HEK293 (cell line): Measurements from ENCODE around the gene HOXA4.

Experiments
- BCL11B ChIP-seq: fragments of 450-650 bp; formaldehyde crosslinking; IDR thresholded peaks from 2 replicates; pipeline ENCODE4 v1.5.1; 2016; ENCODE audit warnings: low read depth, missing biosample characterization, missing genetic modification characterization
- FEZF1 ChIP-seq: fragments of 450-650 bp; formaldehyde crosslinking; IDR thresholded peaks from 2 replicates; pipeline ENCODE4 v1.5.1; 2016; ENCODE audit warnings: missing biosample characterization, missing genetic modification characterization
- GLI2 ChIP-seq: fragments of 450-650 bp; formaldehyde crosslinking; IDR thresholded peaks from 2 replicates; pipeline ENCODE4; 2017; ENCODE audit warnings: missing biosample characterization, missing genetic modification characterization, low read depth, borderline replicate concordance
- HOXA7 ChIP-seq: sonication (generic); formaldehyde crosslinking; IDR thresholded peaks from 2 replicates; pipeline ENCODE4 v1.8.1; 2022; ENCODE audit warnings: missing genetic modification reagents, borderline replicate concordance
- KLF16 ChIP-seq: fragments of 450-650 bp; formaldehyde crosslinking; IDR thresholded peaks from 2 replicates; pipeline ENCODE4 v1.5.1; 2017; ENCODE audit warnings: missing biosample characterization, missing genetic modification characterization
- KLF17 ChIP-seq: fragments of 450-650 bp; formaldehyde crosslinking; IDR thresholded peaks from 2 replicates; pipeline ENCODE4 v1.5.1; 2016; ENCODE audit warnings: missing biosample characterization, missing genetic modification characterization
- KLF8 ChIP-seq: fragments of 450-650 bp; formaldehyde crosslinking; IDR thresholded peaks from 2 replicates; pipeline ENCODE4 v1.5.1; 2016; ENCODE audit warnings: missing biosample characterization, missing genetic modification characterization
- MZF1 ChIP-seq: fragments of 450-650 bp; formaldehyde crosslinking; IDR thresholded peaks from 2 replicates; pipeline ENCODE4 v1.5.1; 2017; ENCODE audit warnings: missing biosample characterization, missing genetic modification characterization, borderline replicate concordance
- SP3 ChIP-seq: fragments of 450-650 bp; formaldehyde crosslinking; IDR thresholded peaks from 2 replicates; pipeline ENCODE4 v1.5.1; 2016; ENCODE audit warnings: missing biosample characterization, missing genetic modification characterization
- WT1 ChIP-seq: fragments of 450-650 bp; formaldehyde crosslinking; IDR thresholded peaks from 2 replicates; pipeline ENCODE4 v1.5.1; 2016; ENCODE audit warnings: missing biosample characterization, missing genetic modification characterization
- YY2 ChIP-seq: fragments of 450-650 bp; formaldehyde crosslinking; IDR thresholded peaks from 2 replicates; pipeline ENCODE4 v1.5.1; 2016; ENCODE audit warnings: missing biosample characterization, missing genetic modification characterization
- ZBTB49 ChIP-seq: fragments of 450-650 bp; formaldehyde crosslinking; IDR thresholded peaks from 2 replicates; pipeline ENCODE4 v1.5.1; 2016; ENCODE audit warnings: missing biosample characterization, missing genetic modification characterization, low read depth
- ZBTB6 ChIP-seq: fragments of 450-650 bp; formaldehyde crosslinking; IDR thresholded peaks from 2 replicates; pipeline ENCODE4 v1.5.1; 2017; ENCODE audit warnings: missing biosample characterization, missing genetic modification characterization
- ZEB2 ChIP-seq: fragments of 450-650 bp; formaldehyde crosslinking; IDR thresholded peaks from 2 replicates; pipeline ENCODE4 v1.5.1; 2016; ENCODE audit warnings: missing biosample characterization, missing genetic modification characterization
- ZNF10 ChIP-seq: fragments of 450-650 bp; formaldehyde crosslinking; IDR thresholded peaks from 2 replicates; pipeline ENCODE4 v1.5.1; 2017; ENCODE audit warnings: missing biosample characterization, missing genetic modification characterization
- ZNF146 ChIP-seq: fragments of 450-650 bp; formaldehyde crosslinking; IDR thresholded peaks from 2 replicates; pipeline ENCODE4 v1.5.1; 2016; ENCODE audit warnings: missing biosample characterization, missing genetic modification characterization
- ZNF266 ChIP-seq: fragments of 450-650 bp; formaldehyde crosslinking; IDR thresholded peaks from 2 replicates; pipeline ENCODE4 v1.5.1; 2016; ENCODE audit warnings: missing biosample characterization, missing genetic modification characterization, low read depth
- ZNF394 ChIP-seq: fragments of 450-650 bp; formaldehyde crosslinking; IDR thresholded peaks from 2 replicates; pipeline ENCODE4 v1.5.1; 2016; ENCODE audit warnings: missing biosample characterization, missing genetic modification characterization, mild to moderate bottlenecking, moderate library complexity, borderline replicate concordance
- ZNF514 ChIP-seq: fragments of 450-650 bp; formaldehyde crosslinking; IDR thresholded peaks from 2 replicates; pipeline ENCODE4 v1.5.1; 2016; ENCODE audit warnings: missing biosample characterization, missing genetic modification characterization
- ZNF555 ChIP-seq: fragments of 450-650 bp; formaldehyde crosslinking; conservative IDR thresholded peaks from 2 replicates; pipeline ENCODE4 v1.5.1; 2017; ENCODE audit warnings: missing biosample characterization, mild to moderate bottlenecking, missing genetic modification characterization, inconsistent platforms
- ZNF610 ChIP-seq: fragments of 450-650 bp; formaldehyde crosslinking; IDR thresholded peaks from 2 replicates; pipeline ENCODE4 v1.5.1; 2016; ENCODE audit warnings: missing biosample characterization, missing genetic modification characterization, borderline replicate concordance
- ZNF704 ChIP-seq: fragments of 450-650 bp; formaldehyde crosslinking; IDR thresholded peaks from 2 replicates; pipeline ENCODE4 v1.5.1; 2016; ENCODE audit warnings: missing biosample characterization, missing genetic modification characterization
- ZNF777 ChIP-seq: fragments of 450-650 bp; formaldehyde crosslinking; IDR thresholded peaks from 2 replicates; pipeline ENCODE4 v1.5.1; 2017; ENCODE audit warnings: missing biosample characterization, missing genetic modification characterization, borderline replicate concordance
- ZNF792 ChIP-seq: fragments of 450-650 bp; formaldehyde crosslinking; IDR thresholded peaks from 2 replicates; pipeline ENCODE4 v1.5.1; 2016; ENCODE audit warnings: missing biosample characterization, missing genetic modification characterization
- ZNF830 ChIP-seq: fragments of 450-650 bp; IDR thresholded peaks from 2 replicates; pipeline ENCODE4 v1.5.0; 2018; ENCODE audit warnings: missing biosample characterization, missing genetic modification characterization, low read depth, mild to moderate bottlenecking, moderate library complexity
- ZSCAN18 ChIP-seq: fragments of 450-650 bp; formaldehyde crosslinking; IDR thresholded peaks from 2 replicates; pipeline ENCODE4 v1.5.1; 2016; ENCODE audit warnings: missing biosample characterization, missing genetic modification characterization
- ZSCAN23 ChIP-seq: fragments of 450-650 bp; formaldehyde crosslinking; IDR thresholded peaks from 2 replicates; pipeline ENCODE4 v1.5.1; 2016; ENCODE audit warnings: missing biosample characterization, missing genetic modification characterization
- ZSCAN5A ChIP-seq: fragments of 450-650 bp; formaldehyde crosslinking; IDR thresholded peaks from 2 replicates; pipeline ENCODE4 v1.5.1; 2016; ENCODE audit warnings: missing biosample characterization, missing genetic modification characterization
- ZXDB ChIP-seq: fragments of 450-650 bp; formaldehyde crosslinking; IDR thresholded peaks from 2 replicates; pipeline ENCODE4 v1.5.1; 2016; ENCODE audit warnings: missing biosample characterization, missing genetic modification characterization

The HOXA4 gene

GRCh38 chr7:27112955-27113949, 17.3 kb downstream of the HOXA4 start (continued):
- TF ChIP-seq KLF17 (tag by site-specific recombination): no peak
- TF ChIP-seq YY2 (tag by site-specific recombination): 0 out of 2 replicates have a peak, but pooled peaks have one; percentile 36
- no peak for TF ChIP-seq ZNF777 (tag by site-specific recombination)
- no peak for TF ChIP-seq ZNF704
- no peak for TF ChIP-seq GLI2 (tag by site-specific recombination)
- TF ChIP-seq ZSCAN18 (tag by site-specific recombination): no peak
- 0 out of 2 replicates have a peak, but pooled peaks have one; percentile 23 for TF ChIP-seq KLF16 (tag by site-specific recombination)
- no peak for TF ChIP-seq ZNF514 (tag by site-specific recombination)
- TF ChIP-seq WT1 (tag by site-specific recombination): 0 out of 2 replicates have a peak, but pooled peaks have one; percentile 30
- TF ChIP-seq ZBTB49 (tag by site-specific recombination): no peak
- 0 out of 2 replicates have a peak, but pooled peaks have one; percentile 25 for TF ChIP-seq KLF8
- TF ChIP-seq ZSCAN23 (tag by site-specific recombination): no peak
- TF ChIP-seq ZXDB: peak; percentile 70
- no peak for TF ChIP-seq HOXA7
- no peak for TF ChIP-seq ZNF792 (tag by site-specific recombination)
- TF ChIP-seq FEZF1 (tag by site-specific recombination): peak; percentile 20; the same call in 1 of the 2 replicates
- TF ChIP-seq ZNF555 (tag by site-specific recombination): no peak
- peak; percentile 53; the same call in 1 of the 2 replicates for TF ChIP-seq BCL11B
- TF ChIP-seq ZNF146 (tag by site-specific recombination): no peak
- TF ChIP-seq ZNF830 (tag by site-specific recombination): no peak
- TF ChIP-seq ZBTB6: no peak
- TF ChIP-seq MZF1 (tag by site-specific recombination): no peak
- TF ChIP-seq SP3 (tag by site-specific recombination): no peak
- no peak for TF ChIP-seq ZNF10 (tag by site-specific recombination)
- TF ChIP-seq ZSCAN5A (tag by site-specific recombination): 0 out of 2 replicates have a peak, but pooled peaks have one; percentile 29
- peak; percentile 59 for TF ChIP-seq ZEB2 (tag by site-specific recombination)
- no peak for TF ChIP-seq ZNF610
- TF ChIP-seq ZNF394 (tag by site-specific recombination): no peak
- no peak for TF ChIP-seq ZNF266 (tag by site-specific recombination)
